OCI-LY7 (cell line): Measurements from ENCODE around the gene GARIN5B.

Experiments
- CTCF ChIP-seq: fragments of 200-600 bp; sonication (generic); conservative IDR thresholded peaks from 2 replicates; pipeline ENCODE4 v1.5.1; 2014; ENCODE audit warnings: mild to moderate bottlenecking, antibody characterized with exemption, low read length, moderate library complexity, mixed read lengths
- EZH2phosphoT487 ChIP-seq: fragments of 200-600 bp; sonication (generic); IDR thresholded peaks from 2 replicates; pipeline ENCODE4 v1.6.1; 2018; ENCODE audit warnings: low read depth, borderline replicate concordance, mild to moderate bottlenecking, mixed run types, antibody characterized with exemption, low read length, moderate library complexity, mixed read lengths

- TF ChIP-seq CTCF (no peak), EZH2phosphoT487 (no peak)
These were observed 16.2 kb downstream of the GARIN5B start for GRCh38 chr19:55346725-55347441.
